Measurements from ENCODE around the gene NLGN2.
"Not testable (repeated sequence)": the region's sequence is repeated elsewhere in the genome, so short reads cannot be mapped to it uniquely, and the experiment has no call there.

Gene NLGN2

DNA sequence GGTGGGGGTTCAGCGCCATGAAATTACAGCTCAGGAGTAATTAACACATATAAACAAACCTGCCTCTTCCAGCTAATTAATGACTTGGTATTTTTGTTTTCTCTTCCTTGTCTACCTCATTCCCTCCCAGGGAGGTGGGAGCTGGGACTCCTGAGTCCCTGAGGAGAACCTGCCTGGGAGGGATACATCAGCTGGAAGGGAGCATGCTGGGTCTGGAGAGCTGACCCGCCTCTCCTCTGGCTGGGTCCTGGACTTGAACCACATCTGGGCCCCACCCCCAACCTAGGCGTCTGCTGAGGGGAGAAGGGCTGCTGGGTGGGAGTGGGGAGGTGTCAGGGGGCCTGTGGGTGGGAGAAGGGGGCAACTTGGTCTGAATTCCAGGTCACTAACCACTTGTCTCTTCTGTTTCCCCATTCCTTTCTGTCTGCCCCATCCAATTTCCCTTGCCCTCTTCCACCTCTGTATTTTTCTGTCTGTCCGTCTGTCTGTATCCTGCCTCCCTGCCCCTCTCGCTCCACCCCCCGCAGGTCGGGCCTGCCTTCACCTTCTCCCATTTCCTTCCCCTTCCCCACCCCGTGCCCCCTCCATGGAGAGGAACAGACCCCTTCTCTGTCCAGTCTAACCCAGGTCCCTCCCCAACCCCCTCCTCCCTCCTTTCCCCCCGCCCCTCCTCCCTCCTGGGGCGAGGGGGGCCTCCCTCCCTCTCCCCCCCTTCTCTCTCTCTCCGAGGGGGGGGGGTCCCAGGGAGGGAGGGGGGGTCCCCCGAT, at the start of gene NLGN2:
TSS of gene NLGN2 (plus strand) at position 361 of the 767 bp plus-strand sequence. CDS start 411 bp downstream, outside the sequence.
- Histone ChIP-seq H3K27me3 (replicated peaks; ENCODE audit: control insufficient read depth, insufficient read depth, low read length) (no peaks in the 10 kb centered on the region), H3K36me3 (ENCODE audit: control insufficient read depth, insufficient read depth, low read length, severe bottlenecking) (peaks cover 21% of the 10 kb centered on the region), H3K9ac (ENCODE audit: low read length) (no peak within 1 kb of the TSS), H3K9me3 (ENCODE audit: control insufficient read depth, low read length) (no peaks in the 10 kb centered on the region), H3K4me1 (ENCODE audit: control insufficient read depth, insufficient read depth, low read length) (peaks cover 20% of the 10 kb centered on the region), H3K4me3 (ENCODE audit: low read length) (no peak within 1 kb of the TSS)
- DNase-seq (ENCODE audit: low read depth): no peak

DNA sequence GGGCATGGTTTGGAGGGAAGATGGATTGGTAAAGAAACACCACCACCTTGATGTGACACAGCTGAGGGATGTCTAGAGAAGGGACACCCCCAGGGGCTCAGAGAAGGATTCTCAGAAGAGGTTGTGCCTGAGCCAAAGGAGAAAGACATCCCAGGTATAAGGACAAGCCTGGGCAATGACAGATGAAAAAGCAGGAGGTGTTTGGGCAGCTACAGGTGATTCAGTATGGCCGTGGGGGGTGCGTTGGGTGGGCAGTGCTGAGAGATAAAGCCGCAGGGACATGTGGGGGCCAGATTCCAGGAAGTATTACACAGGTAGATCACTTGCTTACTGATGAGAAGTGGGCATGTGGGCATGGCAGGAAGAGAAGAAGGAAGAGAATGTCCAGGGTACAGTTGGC, 45.7 kb upstream of the NLGN2 start:
- H3K36me3 ChIP-seq (ENCODE audit: control insufficient read depth, insufficient read depth, low read length, severe bottlenecking): no peaks in the 10 kb centered on the region
- H3K9ac ChIP-seq (ENCODE audit: low read length): no peak overlapping the region
- H3K4me1 ChIP-seq (ENCODE audit: control insufficient read depth, insufficient read depth, low read length): peaks cover 9% of the 10 kb centered on the region
- no peaks in the 10 kb centered on the region for H3K27me3 ChIP-seq (replicated peaks; ENCODE audit: control insufficient read depth, insufficient read depth, low read length)
- DNase-seq (ENCODE audit: low read depth): no peak
- H3K4me3 ChIP-seq (ENCODE audit: low read length): no peak overlapping the region
- H3K9me3 ChIP-seq (ENCODE audit: control insufficient read depth, low read length): no peaks in the 10 kb centered on the region

DNA sequence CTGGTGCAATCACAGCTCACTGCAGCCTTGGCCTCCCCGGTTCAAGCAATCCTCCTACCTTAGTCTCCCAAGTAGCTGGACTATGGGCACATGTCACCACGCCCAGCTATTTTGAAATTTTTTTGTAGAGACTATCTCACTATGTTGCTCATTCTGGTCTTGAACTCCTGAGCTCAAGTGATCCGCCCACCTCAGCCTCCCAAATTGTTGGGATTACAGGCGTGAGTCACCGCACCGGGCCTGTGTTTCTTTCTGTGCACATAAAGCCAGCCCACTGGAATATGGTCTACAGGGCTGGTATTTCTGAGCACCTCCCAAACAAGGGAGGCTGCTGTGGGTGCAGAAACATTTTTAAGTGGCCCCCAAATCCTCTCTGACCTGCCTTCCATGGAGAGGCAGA, 44.3 kb upstream of the NLGN2 start:
- Histone ChIP-seq H3K4me3 (ENCODE audit: low read length) (no peak overlapping the region), H3K9ac (ENCODE audit: low read length) (no peak overlapping the region), H3K4me1 (ENCODE audit: control insufficient read depth, insufficient read depth, low read length) (peaks cover 9% of the 10 kb centered on the region), H3K27me3 (replicated peaks; ENCODE audit: control insufficient read depth, insufficient read depth, low read length) (no peaks in the 10 kb centered on the region), H3K9me3 (ENCODE audit: control insufficient read depth, low read length) (no peaks in the 10 kb centered on the region), H3K36me3 (ENCODE audit: control insufficient read depth, insufficient read depth, low read length, severe bottlenecking) (no peaks in the 10 kb centered on the region)
- DNase-seq (ENCODE audit: low read depth): no peak

DNA sequence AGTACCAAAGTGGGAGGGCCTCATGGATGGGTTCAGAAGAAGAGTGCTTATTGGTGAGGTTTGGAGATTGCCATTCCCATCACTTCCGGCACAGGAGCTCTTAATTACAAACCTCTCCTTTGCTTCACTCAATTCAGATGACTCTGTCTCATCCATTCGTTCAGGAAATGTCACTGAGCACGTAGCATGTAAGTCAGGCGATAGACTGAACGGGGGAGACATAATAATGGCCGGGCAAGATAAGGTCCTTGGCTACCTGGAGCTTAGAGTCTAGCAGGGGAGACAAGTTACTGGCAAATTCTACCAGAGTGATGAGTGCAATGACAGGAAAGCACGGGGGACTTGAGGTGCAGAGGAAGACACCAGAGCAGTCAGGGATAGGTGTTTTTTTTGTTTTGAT, 41.7 kb upstream of the NLGN2 start:
- H3K9ac ChIP-seq (ENCODE audit: low read length); H3K27me3 ChIP-seq (replicated peaks; ENCODE audit: control insufficient read depth, insufficient read depth, low read length); H3K9me3 ChIP-seq (ENCODE audit: control insufficient read depth, low read length); H3K4me1 ChIP-seq (ENCODE audit: control insufficient read depth, insufficient read depth, low read length); DNase-seq (ENCODE audit: low read depth); H3K36me3 ChIP-seq (ENCODE audit: control insufficient read depth, insufficient read depth, low read length, severe bottlenecking); H3K4me3 ChIP-seq (ENCODE audit: low read length): not testable (repeated sequence)

DNA sequence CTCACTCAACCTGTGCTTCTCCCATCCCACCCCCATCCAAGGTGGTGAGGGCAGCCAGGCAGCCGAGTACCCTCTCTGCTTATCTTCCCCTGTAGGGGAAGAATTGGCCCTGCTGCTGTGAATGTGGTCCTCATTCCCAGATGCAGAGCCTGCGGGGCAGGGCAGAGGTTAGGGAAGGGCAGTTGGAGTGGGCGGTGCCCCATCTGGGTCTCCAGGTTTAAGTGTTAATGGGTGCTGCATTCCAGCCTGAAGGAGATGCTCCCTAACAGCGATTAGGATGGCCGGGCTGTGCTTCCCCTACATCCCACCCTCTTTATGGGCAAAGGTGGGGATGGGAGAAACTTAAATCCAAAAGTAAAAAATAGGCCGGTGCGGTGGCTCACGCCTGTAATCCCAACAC, 40.6 kb upstream of the NLGN2 start:
- no peaks in the 10 kb centered on the region for H3K9me3 ChIP-seq (ENCODE audit: control insufficient read depth, low read length)
- DNase-seq (ENCODE audit: low read depth): no peak
- no peak overlapping the region for H3K9ac ChIP-seq (ENCODE audit: low read length)
- H3K4me3 ChIP-seq (ENCODE audit: low read length): no peak overlapping the region
- peaks cover 9% of the 10 kb centered on the region for H3K4me1 ChIP-seq (ENCODE audit: control insufficient read depth, insufficient read depth, low read length)
- no peaks in the 10 kb centered on the region for H3K36me3 ChIP-seq (ENCODE audit: control insufficient read depth, insufficient read depth, low read length, severe bottlenecking)
- H3K27me3 ChIP-seq (replicated peaks; ENCODE audit: control insufficient read depth, insufficient read depth, low read length): peaks cover 6% of the 10 kb centered on the region

DNA sequence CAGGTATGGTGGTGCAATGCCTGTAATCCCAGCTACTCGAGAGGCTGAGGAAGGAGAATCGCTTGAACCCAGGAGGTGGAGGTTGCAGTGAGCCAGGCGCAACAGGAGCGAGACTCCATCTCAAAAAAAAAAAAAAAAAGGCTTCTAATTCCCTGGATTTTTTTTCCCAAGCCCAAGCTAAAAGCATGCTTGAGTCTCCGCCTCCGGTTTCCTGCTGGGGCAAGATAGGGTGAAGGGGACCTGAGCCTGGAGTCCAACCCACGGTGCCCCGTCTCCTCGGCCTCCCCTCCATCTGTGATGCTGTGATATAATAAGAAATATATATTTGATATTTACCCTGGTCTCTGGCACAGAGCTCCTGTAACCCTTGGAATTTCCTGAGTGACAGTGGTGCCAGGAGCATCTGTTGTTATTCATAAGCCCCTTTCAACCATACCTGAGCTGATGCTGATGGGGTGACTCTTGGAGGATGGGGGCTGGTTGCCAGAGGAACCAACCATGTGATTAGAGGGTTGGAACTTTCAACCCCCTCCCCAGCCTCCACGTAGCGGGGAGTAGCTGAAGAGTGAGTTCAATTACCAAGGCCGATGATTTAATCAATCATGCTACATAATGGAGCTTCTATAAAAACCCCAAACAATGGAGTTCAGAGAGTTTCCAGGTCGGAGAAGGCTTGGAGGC, 39.6 kb upstream of the NLGN2 start:
- Histone ChIP-seq H3K9ac (ENCODE audit: low read length) (no peak overlapping the region), H3K27me3 (replicated peaks; ENCODE audit: control insufficient read depth, insufficient read depth, low read length) (peaks cover 6% of the 10 kb centered on the region), H3K36me3 (ENCODE audit: control insufficient read depth, insufficient read depth, low read length, severe bottlenecking) (no peaks in the 10 kb centered on the region), H3K4me3 (ENCODE audit: low read length) (no peak overlapping the region), H3K4me1 (ENCODE audit: control insufficient read depth, insufficient read depth, low read length) (peaks cover 8% of the 10 kb centered on the region), H3K9me3 (ENCODE audit: control insufficient read depth, low read length) (no peaks in the 10 kb centered on the region)
- DNase-seq (ENCODE audit: low read depth): no peak

DNA sequence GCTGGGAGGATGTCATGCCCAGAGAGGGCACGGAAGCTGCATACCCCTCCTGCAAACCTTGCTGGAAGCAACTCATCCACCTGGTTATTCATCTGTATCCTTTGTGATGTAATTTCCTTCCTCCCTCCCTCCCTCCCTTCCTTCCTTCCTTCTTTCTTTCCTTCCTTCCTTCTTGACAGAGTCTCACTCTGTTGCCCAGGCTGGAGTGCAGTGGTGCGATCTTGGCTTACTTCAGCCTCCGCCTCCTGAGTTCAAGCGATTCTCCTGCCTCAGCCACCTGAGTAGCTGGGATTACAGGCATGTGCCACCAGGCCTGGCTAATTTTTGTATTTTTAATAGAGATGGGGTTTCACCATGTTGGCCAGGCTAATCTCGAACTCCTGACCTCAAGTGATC, 39.0 kb upstream of the NLGN2 start:
- not testable (repeated sequence) for H3K27me3 ChIP-seq (replicated peaks; ENCODE audit: control insufficient read depth, insufficient read depth, low read length); H3K36me3 ChIP-seq (ENCODE audit: control insufficient read depth, insufficient read depth, low read length, severe bottlenecking); H3K4me3 ChIP-seq (ENCODE audit: low read length); H3K4me1 ChIP-seq (ENCODE audit: control insufficient read depth, insufficient read depth, low read length); DNase-seq (ENCODE audit: low read depth); H3K9ac ChIP-seq (ENCODE audit: low read length); H3K9me3 ChIP-seq (ENCODE audit: control insufficient read depth, low read length)

DNA sequence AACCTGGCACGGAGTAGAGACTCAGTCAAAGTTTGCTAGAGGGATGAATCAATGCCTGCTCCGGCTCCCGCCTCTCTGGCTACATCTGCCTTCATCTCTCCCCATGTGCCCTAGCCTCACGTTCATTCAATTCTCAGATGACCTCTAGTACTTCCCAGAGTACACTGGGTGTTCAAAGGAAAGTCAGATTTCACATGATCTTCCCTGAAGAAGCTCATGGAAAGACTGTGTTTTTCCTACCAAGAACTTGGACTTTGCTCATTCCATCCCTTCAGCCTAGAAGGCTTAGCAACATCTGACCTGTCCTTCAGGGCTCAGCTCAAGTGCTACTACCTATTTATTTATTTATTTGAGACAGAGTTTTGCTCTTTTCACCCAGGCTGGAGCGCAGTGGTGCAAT, 37.8 kb upstream of the NLGN2 start:
- no peaks in the 10 kb centered on the region for H3K4me1 ChIP-seq (ENCODE audit: control insufficient read depth, insufficient read depth, low read length)
- peaks cover 6% of the 10 kb centered on the region for H3K27me3 ChIP-seq (replicated peaks; ENCODE audit: control insufficient read depth, insufficient read depth, low read length)
- DNase-seq (ENCODE audit: low read depth): no peak
- H3K4me3 ChIP-seq (ENCODE audit: low read length): no peak overlapping the region
- no peaks in the 10 kb centered on the region for H3K9me3 ChIP-seq (ENCODE audit: control insufficient read depth, low read length)
- no peak overlapping the region for H3K9ac ChIP-seq (ENCODE audit: low read length)
- H3K36me3 ChIP-seq (ENCODE audit: control insufficient read depth, insufficient read depth, low read length, severe bottlenecking): no peaks in the 10 kb centered on the region

DNA sequence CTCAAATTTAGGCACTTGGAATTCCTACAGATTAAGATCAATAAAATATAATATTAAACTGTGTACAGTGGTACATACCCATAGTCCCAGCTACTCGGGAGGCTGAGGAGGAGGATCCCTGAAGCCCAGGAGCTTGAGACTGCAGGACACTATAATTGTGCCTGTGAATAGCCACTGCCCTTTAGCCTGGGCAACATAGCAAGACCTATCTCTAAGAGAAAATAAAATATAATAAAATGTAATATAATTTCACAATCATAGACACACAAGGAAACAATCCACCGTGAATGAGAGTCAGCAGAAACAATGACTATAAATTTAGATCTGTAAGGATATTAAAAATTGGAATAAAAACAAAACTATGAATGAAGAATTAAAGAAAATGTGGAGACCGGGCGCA, 36.8 kb upstream of the NLGN2 start:
- Histone ChIP-seq H3K4me3 (ENCODE audit: low read length) (no peak overlapping the region), H3K27me3 (replicated peaks; ENCODE audit: control insufficient read depth, insufficient read depth, low read length) (peaks cover 6% of the 10 kb centered on the region), H3K4me1 (ENCODE audit: control insufficient read depth, insufficient read depth, low read length) (no peaks in the 10 kb centered on the region), H3K9ac (ENCODE audit: low read length) (no peak overlapping the region), H3K36me3 (ENCODE audit: control insufficient read depth, insufficient read depth, low read length, severe bottlenecking) (no peaks in the 10 kb centered on the region), H3K9me3 (ENCODE audit: control insufficient read depth, low read length) (no peaks in the 10 kb centered on the region)
- no peak for DNase-seq (ENCODE audit: low read depth)

DNA sequence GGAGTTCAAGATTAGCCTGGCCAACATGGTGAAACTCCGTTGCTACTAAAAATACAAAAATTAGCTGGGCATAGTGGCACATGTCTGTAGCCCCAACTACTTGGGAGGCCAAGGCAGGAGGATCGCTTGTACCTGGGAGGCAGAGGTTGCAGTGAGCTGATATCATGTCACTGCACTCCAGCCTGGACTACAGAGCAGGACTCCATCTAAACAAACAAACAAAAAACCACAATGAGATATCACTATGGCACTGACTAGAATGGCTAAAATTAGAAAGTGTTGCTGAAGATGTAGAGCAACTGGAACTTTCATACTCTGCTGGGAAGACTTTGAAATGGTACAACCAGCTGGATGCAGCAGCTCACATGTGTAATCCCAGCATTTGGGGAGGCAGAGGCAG, 33.3 kb upstream of the NLGN2 start:
- peaks cover 6% of the 10 kb centered on the region for H3K27me3 ChIP-seq (replicated peaks; ENCODE audit: control insufficient read depth, insufficient read depth, low read length)
- peaks cover 4% of the 10 kb centered on the region for H3K9me3 ChIP-seq (ENCODE audit: control insufficient read depth, low read length)
- no peaks in the 10 kb centered on the region for H3K4me1 ChIP-seq (ENCODE audit: control insufficient read depth, insufficient read depth, low read length)
- no peak overlapping the region for H3K4me3 ChIP-seq (ENCODE audit: low read length)
- no peak for DNase-seq (ENCODE audit: low read depth)
- no peak overlapping the region for H3K9ac ChIP-seq (ENCODE audit: low read length)
- no peaks in the 10 kb centered on the region for H3K36me3 ChIP-seq (ENCODE audit: control insufficient read depth, insufficient read depth, low read length, severe bottlenecking)

DNA sequence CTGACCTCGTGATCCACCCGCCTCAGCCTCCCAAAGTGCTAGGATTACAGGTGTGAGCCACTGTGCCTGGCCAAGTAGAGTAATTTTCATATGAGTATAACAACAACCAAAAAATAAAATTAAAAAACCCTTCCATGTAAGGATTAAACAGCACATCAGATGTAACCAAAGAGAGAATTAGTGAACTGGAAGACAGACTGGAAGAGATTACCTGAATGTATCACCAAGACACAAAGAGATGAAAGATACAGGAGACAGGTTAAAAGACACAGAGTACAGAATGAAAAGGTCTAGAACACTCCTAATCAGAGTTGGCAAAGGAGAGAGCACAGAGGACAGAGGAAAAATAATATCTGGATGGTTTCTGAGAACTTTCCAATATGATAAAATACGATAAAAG, 28.5 kb upstream of the NLGN2 start:
- H3K4me3 ChIP-seq (ENCODE audit: low read length): no peak overlapping the region
- peaks cover 32% of the 10 kb centered on the region for H3K27me3 ChIP-seq (replicated peaks; ENCODE audit: control insufficient read depth, insufficient read depth, low read length)
- no peak overlapping the region for H3K9ac ChIP-seq (ENCODE audit: low read length)
- no peak for DNase-seq (ENCODE audit: low read depth)
- no peaks in the 10 kb centered on the region for H3K36me3 ChIP-seq (ENCODE audit: control insufficient read depth, insufficient read depth, low read length, severe bottlenecking)
- peaks cover 15% of the 10 kb centered on the region for H3K4me1 ChIP-seq (ENCODE audit: control insufficient read depth, insufficient read depth, low read length)
- peaks cover 9% of the 10 kb centered on the region for H3K9me3 ChIP-seq (ENCODE audit: control insufficient read depth, low read length)
